Gastrocnemius medialis (tissue), 4 donors: ENCODE measurements around the gene UBE2L3.

Experiments
- POLR2A ChIP-seq, 2 donors: fragments of 450-650 bp; IDR thresholded peaks; one replicate each; pipeline ENCODE4 v1.6.1; 2017; ENCODE audit warnings: antibody characterized with exemption in 2 of 2, mild to moderate bottlenecking in 2 of 2, moderate library complexity in 2 of 2
- TF ChIP-seq, protein P1 (sequence below), 5 experiments: fragments of 450-650 bp in 3 of 5; fragments of 200-600 bp in 2 of 5; sonication (generic) in 2 of 5; IDR thresholded peaks in 4 of 5; conservative IDR thresholded peaks in 1 of 5; 1 replicate in 4 of 5; 2 replicates in 1 of 5; pipeline ENCODE4 v1.5.1; 2016 to 2019; ENCODE audit warnings: antibody characterized with exemption in 5 of 5, mild to moderate bottlenecking in 3 of 5, moderate library complexity in 3 of 5

DNA sequence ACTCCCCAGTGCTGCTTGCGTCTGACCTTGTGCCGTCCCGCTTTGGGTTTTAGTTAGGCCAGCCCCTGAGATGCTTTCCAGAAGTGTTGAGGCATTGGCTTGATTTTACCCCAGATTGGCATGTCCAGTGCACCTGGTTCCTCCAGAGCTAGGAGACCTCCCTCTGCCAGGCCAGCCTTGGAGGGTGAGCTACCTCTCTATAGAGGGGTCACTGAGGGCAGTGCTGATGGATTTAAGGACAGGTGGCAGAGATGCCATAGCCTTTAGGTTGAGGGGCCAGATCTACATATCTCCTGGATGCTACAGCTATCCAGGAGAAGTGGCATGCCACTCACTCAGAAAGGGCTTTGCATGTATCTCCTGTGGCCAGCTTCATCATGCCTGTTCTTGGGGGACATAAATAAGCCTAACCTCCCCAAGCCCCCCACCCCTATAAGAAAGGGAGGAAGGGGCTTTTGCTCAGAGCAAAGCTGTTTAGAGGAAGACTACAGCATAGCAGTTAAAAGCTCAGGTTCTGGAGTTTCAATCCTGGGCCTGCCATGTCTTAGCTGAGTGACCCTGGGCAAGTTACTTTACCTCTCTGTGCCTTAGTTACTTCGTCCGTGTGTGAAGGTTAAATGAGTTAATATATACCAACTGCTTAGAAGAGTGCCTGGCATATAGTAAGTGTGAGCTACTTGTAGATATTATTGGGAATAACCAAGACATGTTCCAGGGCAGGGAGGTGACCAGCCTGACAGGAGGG is 6.4 kb downstream of the UBE2L3 start:
- TF ChIP-seq POLR2A (IDR thresholded peaks at IDR 0.05) = no peak
- TF ChIP-seq, protein P1, sequence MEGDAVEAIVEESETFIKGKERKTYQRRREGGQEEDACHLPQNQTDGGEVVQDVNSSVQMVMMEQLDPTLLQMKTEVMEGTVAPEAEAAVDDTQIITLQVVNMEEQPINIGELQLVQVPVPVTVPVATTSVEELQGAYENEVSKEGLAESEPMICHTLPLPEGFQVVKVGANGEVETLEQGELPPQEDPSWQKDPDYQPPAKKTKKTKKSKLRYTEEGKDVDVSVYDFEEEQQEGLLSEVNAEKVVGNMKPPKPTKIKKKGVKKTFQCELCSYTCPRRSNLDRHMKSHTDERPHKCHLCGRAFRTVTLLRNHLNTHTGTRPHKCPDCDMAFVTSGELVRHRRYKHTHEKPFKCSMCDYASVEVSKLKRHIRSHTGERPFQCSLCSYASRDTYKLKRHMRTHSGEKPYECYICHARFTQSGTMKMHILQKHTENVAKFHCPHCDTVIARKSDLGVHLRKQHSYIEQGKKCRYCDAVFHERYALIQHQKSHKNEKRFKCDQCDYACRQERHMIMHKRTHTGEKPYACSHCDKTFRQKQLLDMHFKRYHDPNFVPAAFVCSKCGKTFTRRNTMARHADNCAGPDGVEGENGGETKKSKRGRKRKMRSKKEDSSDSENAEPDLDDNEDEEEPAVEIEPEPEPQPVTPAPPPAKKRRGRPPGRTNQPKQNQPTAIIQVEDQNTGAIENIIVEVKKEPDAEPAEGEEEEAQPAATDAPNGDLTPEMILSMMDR (IDR thresholded peaks at IDR 0.05 in 4 of 5, conservative IDR thresholded peaks at IDR 0.05 in 1 of 5) = no peak
